Activated CD4-positive, CD25-positive, alpha-beta regulatory T cell treated with anti-CD3 and anti-CD28 coated beads, Interleukin-2, amount 50 U/mL, for 16 hours (primary cell): ENCODE data around the gene OR4C5.
"Not testable (repeated sequence)": the region's sequence is repeated elsewhere in the genome, so short reads cannot be mapped to it uniquely, and the experiment has no call there.

Experiments
- DNase-seq: peaks from one replicate; pipeline ENCODE4 v3.0.0-alpha.2; 2020; ENCODE audit warnings: low read depth, low spot score

The OR4C5 gene

GRCh38 chr11:48366365-48366764 lies at the start of gene OR4C5:
Gene OR4C5, minus strand, starts transcription at chr11:48366465. Its CDS starts 0 bp downstream, at chr11:48366465.
- DNase-seq = no peak

- no peak for DNase-seq
Observed at GRCh38 chr11:48384670-48385069, 18.4 kb upstream of the OR4C5 start.

- DNase-seq = not testable (repeated sequence)
Observed at GRCh38 chr11:48384151-48384550, 17.9 kb upstream of the OR4C5 start.

- DNase-seq = not testable (repeated sequence)
Observed at GRCh38 chr11:48361289-48361688, 5.0 kb downstream of the OR4C5 start.

GRCh38 chr11:48354677-48355076 lies 11.6 kb downstream of the OR4C5 start:
- DNase-seq = no peak

GRCh38 chr11:48354013-48354412 lies 12.3 kb downstream of the OR4C5 start:
- DNase-seq = no peak

- not testable (repeated sequence) for DNase-seq
Observed at GRCh38 chr11:48346286-48346685, 20.0 kb downstream of the OR4C5 start.

- not testable (repeated sequence) for DNase-seq
Observed at GRCh38 chr11:48342505-48342904, 23.8 kb downstream of the OR4C5 start.

- no peak for DNase-seq
Observed at GRCh38 chr11:48341466-48341865, 24.8 kb downstream of the OR4C5 start.

GRCh38 chr11:48324620-48325019 lies 41.6 kb downstream of the OR4C5 start, which contains the start of gene OR4C3:
Gene OR4C3, plus strand, starts transcription at chr11:48324920. Its CDS starts 102 bp downstream, at chr11:48325022.
- DNase-seq = not testable (repeated sequence)

GRCh38 chr11:48319813-48320212 lies 46.5 kb downstream of the OR4C5 start:
- not testable (repeated sequence) for DNase-seq
